HEK293 (cell line): ENCODE data around the gene LAMB2.

Source experiments
- RBAK ChIP-seq: fragments of 450-650 bp; formaldehyde crosslinking; IDR thresholded peaks from 2 replicates; pipeline ENCODE4 v1.5.1; 2016; ENCODE audit warnings: missing biosample characterization, missing genetic modification characterization
- ZFP3 ChIP-seq: fragments of 450-650 bp; formaldehyde crosslinking; IDR thresholded peaks from 2 replicates; pipeline ENCODE4 v1.5.1; 2016; ENCODE audit warnings: low read depth, missing biosample characterization, missing genetic modification characterization
- TF ChIP-seq, protein P1 (sequence below): fragments of 450-650 bp; formaldehyde crosslinking; IDR thresholded peaks from 2 replicates; pipeline ENCODE4 v1.5.1; 2016; ENCODE audit warnings: missing biosample characterization, missing genetic modification characterization
- TF ChIP-seq, protein P2 (sequence below): fragments of 450-650 bp; formaldehyde crosslinking; conservative IDR thresholded peaks from 2 replicates; pipeline ENCODE4 v1.5.1; 2016; ENCODE audit warnings: low read depth, missing biosample characterization, missing genetic modification characterization
- TF ChIP-seq, protein P3 (sequence below): sonication (generic); formaldehyde crosslinking; IDR thresholded peaks from 2 replicates; pipeline ENCODE4 v1.8.1; 2022; ENCODE audit warnings: mild to moderate bottlenecking, moderate library complexity, missing genetic modification reagents

DNA sequence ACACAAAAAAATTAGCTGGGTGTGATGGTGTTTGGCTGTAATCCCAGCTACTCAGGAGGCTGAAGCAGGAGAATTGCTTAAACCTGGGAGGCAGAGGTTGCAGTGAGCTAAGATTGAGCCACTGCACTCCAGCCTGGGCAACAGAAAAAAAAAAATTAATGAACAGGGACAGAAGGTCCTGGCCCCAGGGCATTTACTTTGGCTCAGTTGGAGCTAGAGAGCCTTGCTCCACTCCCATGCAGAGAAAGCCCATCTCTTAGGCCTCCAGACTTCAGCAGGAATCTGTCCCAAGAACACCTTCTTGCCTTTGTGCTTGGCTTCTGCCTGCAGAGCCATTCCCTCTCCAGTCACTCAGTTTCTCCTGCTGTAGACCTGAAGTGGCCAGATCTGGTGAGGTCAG is 47.3 kb upstream of the LAMB2 start:
- TF ChIP-seq, protein P1, sequence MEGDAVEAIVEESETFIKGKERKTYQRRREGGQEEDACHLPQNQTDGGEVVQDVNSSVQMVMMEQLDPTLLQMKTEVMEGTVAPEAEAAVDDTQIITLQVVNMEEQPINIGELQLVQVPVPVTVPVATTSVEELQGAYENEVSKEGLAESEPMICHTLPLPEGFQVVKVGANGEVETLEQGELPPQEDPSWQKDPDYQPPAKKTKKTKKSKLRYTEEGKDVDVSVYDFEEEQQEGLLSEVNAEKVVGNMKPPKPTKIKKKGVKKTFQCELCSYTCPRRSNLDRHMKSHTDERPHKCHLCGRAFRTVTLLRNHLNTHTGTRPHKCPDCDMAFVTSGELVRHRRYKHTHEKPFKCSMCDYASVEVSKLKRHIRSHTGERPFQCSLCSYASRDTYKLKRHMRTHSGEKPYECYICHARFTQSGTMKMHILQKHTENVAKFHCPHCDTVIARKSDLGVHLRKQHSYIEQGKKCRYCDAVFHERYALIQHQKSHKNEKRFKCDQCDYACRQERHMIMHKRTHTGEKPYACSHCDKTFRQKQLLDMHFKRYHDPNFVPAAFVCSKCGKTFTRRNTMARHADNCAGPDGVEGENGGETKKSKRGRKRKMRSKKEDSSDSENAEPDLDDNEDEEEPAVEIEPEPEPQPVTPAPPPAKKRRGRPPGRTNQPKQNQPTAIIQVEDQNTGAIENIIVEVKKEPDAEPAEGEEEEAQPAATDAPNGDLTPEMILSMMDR (tag by site-specific recombination): no peak
- no peak for TF ChIP-seq ZFP3 (tag by site-specific recombination)
- TF ChIP-seq, protein P2, sequence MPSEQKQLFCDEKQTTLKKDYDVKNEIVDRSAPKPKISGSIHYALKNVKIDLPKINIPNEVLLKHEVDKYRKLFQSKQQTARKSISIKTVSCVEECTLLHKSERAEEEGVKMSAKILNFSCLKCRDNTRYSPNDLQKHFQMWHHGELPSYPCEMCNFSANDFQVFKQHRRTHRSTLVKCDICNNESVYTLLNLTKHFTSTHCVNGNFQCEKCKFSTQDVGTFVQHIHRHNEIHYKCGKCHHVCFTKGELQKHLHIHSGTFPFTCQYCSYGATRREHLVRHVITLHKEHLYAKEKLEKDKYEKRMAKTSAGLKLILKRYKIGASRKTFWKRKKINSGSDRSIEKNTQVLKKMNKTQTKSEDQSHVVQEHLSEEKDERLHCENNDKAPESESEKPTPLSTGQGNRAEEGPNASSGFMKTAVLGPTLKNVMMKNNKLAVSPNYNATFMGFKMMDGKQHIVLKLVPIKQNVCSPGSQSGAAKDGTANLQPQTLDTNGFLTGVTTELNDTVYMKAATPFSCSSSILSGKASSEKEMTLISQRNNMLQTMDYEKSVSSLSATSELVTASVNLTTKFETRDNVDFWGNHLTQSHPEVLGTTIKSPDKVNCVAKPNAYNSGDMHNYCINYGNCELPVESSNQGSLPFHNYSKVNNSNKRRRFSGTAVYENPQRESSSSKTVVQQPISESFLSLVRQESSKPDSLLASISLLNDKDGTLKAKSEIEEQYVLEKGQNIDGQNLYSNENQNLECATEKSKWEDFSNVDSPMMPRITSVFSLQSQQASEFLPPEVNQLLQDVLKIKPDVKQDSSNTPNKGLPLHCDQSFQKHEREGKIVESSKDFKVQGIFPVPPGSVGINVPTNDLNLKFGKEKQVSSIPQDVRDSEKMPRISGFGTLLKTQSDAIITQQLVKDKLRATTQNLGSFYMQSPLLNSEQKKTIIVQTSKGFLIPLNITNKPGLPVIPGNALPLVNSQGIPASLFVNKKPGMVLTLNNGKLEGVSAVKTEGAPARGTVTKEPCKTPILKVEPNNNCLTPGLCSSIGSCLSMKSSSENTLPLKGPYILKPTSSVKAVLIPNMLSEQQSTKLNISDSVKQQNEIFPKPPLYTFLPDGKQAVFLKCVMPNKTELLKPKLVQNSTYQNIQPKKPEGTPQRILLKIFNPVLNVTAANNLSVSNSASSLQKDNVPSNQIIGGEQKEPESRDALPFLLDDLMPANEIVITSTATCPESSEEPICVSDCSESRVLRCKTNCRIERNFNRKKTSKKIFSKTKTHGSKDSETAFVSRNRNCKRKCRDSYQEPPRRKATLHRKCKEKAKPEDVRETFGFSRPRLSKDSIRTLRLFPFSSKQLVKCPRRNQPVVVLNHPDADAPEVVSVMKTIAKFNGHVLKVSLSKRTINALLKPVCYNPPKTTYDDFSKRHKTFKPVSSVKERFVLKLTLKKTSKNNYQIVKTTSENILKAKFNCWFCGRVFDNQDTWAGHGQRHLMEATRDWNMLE (tag by site-specific recombination): no peak
- no peak for TF ChIP-seq RBAK (tag by site-specific recombination)
- TF ChIP-seq, protein P3, sequence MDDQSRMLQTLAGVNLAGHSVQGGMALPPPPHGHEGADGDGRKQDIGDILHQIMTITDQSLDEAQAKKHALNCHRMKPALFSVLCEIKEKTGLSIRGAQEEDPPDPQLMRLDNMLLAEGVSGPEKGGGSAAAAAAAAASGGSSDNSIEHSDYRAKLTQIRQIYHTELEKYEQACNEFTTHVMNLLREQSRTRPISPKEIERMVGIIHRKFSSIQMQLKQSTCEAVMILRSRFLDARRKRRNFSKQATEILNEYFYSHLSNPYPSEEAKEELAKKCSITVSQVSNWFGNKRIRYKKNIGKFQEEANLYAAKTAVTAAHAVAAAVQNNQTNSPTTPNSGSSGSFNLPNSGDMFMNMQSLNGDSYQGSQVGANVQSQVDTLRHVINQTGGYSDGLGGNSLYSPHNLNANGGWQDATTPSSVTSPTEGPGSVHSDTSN: no peak
